ENCODE data around the gene ACP5.
A peak's percentile ranks its signal among the peaks of the same experiment; 100 is the strongest.
"Not testable (repeated sequence)": the region's sequence is repeated elsewhere in the genome, so short reads cannot be mapped to it uniquely, and the experiment has no call there.

Gene ACP5

DNA sequence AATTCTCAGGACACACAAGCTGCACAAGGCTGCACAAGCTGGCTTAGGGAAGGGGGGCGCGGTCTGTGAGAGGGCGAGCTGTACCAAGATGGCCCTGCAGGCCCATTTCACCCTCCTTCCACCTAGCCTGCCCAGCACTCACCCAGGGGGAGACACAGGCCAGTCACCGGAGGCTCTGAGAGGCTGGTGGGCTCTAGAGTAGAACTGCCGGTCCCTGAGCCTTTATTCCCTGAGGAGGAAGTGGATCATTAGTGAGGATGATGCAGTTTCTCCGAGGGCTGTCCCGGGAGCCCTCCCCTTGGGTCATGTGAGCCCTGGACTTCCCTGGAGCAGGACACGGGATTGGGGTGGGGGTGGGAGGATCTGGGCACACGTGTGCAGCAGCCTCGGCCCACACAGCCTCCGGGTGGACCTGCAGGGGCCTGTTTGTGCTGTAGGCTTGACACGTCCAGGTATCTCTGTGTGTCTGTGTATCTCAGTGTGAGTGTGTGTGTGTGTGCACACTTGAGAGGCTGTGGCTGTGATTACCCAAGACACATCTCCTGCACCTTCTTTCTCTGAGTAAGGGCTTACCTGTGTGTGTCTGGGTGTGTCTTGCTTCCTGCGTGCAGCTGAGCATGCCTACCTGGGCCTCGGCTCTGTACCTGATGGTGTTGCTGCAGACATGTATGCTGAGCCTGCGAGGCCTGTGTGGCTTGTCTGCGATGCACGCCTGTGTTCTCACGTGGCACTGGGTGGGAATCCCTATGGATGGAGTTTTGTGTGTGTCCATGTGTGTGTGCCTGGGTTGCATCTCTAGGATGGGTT lies at the start of gene ACP5:
Gene ACP5, minus strand, starts transcription at position 195 of the 807 bp plus-strand sequence. CDS start 328 bp downstream, outside the sequence.
- no peak for DNase-seq

DNA sequence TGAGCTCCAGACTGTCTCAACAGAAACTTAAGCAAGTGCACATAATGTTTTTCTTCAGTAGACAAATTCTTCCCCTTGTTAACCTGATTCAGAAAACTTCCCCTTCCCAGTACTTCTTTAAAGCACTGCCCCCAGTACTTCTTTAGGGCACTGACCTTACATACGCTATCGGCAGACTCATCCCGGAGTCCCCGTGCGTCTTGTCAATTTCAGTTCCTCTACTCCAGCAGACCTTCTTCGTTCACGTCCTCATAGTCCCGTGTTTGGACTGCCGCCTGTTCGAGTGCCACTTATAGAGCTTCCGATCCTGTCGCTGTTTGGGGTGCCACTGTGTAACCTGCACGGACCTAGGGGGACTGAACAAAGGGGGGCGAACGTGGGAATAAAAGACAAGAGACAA lies 48.8 kb upstream of the ACP5 start:
- no peak for DNase-seq

- no peak for DNase-seq
These were observed 46.6 kb upstream of the ACP5 start for GRCh38 chr19:11624069-11624463.

DNA sequence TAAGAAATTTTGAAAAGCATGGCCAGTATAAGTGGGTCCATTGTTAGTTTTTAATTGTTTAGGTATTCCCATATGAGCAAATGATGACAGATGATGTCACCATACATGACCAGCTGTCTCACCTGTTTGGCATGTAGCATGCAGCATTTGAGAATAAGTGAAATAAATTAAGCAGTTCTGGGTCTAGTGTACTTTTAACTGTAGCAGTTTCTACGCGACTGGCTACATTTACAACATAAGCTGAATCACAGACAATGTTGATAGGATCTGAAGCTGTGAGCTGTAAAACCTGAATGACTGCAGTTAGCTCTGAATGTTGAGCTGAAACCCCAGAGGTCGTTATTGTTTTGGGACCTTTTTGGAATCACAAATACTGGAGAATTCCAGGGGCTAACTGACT lies 45.0 kb upstream of the ACP5 start:
- DNase-seq = not testable (repeated sequence)

- no peak for DNase-seq
These were observed 43.1 kb upstream of the ACP5 start for GRCh38 chr19:11620553-11620952.

GRCh38 chr19:11617180-11618062 lies 40.0 kb upstream of the ACP5 start:
- no peak for DNase-seq

DNA sequence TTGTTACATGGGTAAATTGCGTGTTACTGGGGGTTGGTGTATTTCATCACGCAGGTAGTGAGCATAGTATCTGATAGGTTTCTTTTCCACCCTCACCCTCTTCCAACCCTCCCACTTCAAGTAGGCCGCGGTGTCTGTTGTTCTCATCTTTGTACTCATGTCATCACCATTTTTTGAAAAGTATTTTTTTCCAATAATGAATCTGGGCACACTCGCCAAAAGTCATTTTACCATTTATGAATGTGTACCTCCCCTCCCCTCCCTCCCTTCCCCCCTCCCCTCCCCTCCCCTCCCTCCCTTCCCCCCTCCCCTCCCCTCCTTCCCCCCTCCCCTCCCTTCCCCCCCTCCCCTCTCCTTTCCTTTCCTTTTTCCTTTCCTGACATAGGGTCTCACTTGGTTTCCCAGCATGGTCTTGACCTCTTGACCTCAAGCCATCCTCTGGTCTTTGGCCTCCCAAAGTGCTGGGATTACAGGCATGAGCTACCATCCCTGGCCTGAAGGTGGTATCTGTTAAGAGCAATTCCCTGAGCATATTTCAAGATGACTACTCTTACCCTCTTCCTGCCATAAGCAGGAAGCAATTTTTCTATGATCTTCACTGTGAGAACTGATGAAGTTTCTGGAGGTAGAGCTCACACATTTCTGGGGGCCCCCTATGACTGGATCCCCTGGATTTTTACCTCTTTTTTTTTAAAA lies 35.5 kb upstream of the ACP5 start:
- DNase-seq = no peak

GRCh38 chr19:11611730-11612129 lies 34.3 kb upstream of the ACP5 start:
- no peak for DNase-seq

DNA sequence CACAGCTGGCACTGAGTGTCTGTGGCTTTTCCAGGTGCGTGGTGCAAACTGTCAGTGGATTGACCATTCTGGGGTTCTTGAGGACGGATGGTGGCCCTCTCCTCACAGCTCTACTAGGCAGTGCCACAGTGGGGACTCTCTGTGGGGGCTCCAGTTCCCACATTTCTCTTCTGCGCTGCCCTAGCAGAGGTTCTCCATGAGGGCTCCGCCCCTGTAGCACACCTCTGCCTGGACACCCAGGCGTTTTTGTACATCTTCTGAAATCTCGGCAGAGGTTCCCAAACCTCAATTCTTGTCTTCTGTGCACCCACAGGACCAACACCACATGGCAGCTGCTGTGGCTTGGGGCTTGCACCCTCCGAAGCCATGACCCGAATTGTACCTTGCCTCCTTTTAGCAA lies 29.0 kb upstream of the ACP5 start:
- no peak for DNase-seq

GRCh38 chr19:11599704-11600103 lies 22.3 kb upstream of the ACP5 start:
- DNase-seq = not testable (repeated sequence)

- no peak for DNase-seq
These were observed 21.3 kb upstream of the ACP5 start for GRCh38 chr19:11598746-11599145.

- DNase-seq = no peak
These were observed 20.6 kb upstream of the ACP5 start for GRCh38 chr19:11598103-11598483.

DNA sequence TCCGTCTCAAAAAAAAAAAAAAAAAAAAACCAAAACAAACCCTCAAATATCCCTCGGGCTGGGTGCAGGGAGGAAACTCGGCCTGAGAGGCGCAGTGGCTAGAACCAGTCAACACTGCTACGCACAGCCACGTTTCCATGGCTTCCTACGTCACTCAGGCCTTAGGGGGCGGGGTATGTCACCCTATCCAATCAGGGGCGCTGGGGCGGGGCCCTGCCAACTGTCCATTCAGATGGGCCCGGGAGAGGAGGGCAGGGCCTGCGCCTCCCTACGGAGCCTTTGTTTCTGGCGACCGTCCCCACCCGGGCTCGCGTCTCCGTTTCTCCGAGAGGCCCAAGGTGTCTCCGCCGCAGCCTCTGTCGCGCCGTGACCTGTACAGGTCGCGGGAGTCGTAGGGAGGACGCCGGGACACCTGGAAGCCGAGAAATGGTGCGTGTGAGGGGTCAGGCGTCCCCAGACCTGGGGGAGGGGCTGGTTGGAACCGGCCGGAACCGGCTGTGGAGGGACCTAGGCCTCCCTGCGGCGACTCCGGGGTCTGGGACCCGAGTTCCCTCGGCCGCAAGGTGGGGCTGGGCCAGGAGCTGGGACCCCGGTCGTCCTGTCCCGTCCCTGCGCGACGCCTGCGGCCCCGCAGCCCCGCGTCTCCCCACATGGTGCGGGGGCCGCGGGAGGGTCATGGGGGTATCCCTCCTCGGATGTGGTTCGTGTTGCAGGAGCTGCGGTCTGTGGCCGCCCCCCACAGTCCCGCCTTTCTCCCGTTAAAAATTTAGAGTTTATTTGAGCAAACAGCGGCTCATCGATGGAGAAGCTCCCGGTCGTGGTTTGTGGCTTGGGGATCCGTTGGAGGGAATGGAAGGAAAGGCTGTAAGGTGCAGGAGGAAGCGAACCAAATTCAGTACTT lies 20.0 kb upstream of the ACP5 start, which contains the start of gene ZNF627:
Gene ZNF627, plus strand, starts transcription at position 282 of the 901 bp plus-strand sequence. Its CDS starts 145 bp downstream, at position 427.
- DNase-seq = peak; percentile 95

DNA sequence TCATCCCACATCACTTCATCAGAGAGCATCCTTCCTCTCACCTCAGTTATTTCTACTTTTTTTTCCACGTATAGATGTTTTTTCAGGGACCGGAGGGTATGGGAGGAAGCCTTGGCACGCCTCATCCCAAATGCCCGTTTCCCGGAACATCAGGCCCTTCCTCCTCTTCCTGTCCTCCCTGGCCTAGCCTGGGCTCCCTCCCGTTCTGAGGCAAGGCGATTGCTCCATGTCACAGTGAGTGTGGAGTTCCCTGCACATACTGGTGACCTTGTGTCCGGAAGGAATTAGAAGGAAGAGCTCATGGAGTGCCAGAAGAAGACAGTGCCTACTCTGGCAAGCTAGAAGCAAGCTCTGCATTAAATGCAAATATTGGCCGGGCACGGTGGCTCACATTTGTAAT lies 18.7 kb upstream of the ACP5 start:
- no peak for DNase-seq

DNA sequence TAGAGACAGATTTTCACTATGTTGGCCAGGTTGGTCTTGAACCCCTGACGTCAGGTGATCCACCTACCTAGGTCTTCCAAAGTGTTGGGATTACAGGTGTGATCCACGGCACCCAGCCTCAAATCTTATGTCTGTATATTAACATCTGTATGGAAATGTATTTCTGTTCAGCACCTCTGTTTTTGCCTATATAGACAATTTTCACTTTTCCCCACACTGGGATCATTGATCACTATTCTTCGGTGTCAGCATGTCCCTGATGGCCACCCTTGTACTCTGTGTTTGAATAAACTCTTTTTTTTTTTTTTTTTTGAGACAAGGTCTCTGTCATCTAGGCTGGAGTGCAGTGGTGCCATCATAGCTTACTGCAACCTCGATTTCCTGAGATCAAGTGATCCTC lies 16.6 kb upstream of the ACP5 start:
- DNase-seq = no peak

- DNase-seq = no peak
These were observed 10.7 kb upstream of the ACP5 start for GRCh38 chr19:11587975-11588631.

DNA sequence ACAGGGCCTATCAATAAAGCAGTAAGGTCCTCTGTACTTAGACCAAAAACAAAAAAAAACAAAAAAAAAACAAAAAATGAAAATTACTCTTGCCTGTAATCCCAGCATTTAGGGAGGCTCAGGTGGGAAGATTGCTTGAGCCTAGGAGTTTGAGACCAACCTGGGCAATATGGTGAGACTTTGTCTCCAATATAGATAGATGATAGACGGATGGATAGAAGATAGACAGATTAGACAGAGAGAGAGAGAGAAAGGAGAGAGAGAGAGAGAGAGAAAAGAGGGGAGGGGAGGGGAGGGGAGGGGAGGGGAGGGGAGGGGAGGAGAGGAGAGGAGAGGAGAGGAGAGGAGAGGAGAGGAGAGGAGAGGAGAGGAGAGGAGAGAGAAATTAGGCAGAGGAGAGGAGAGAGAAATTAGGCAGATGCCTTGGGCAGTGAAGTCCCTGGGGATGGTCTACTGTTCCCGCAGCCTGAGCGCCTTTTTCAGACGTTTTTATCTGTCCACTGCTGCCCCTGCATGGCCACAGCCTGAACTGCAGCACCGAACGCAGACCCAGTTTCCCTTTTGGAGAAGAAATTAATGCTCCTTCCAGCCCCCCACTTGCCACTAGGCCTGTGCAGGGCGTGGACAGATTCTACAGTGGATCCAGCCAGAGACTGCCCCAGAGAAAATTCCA lies 10.0 kb upstream of the ACP5 start:
- peak; percentile 60 for DNase-seq

GRCh38 chr19:11586331-11586730 lies 8.9 kb upstream of the ACP5 start:
- DNase-seq = no peak

GRCh38 chr19:11581740-11582139 lies 4.3 kb upstream of the ACP5 start:
- no peak for DNase-seq

- DNase-seq = no peak
These were observed 2.7 kb upstream of the ACP5 start for GRCh38 chr19:11580116-11580515.

Measured in NCI-H446 treated with DMSO at 0.1 percent for 48 hours (cell line).